ENCODE data around the gene SAP30.

The SAP30 gene

GRCh38 chr4:173374588-173374987, 3.8 kb downstream of the SAP30 start:
- peak overlapping the region; percentile 86; the same call in 1 of the 2 replicates for H3K9ac ChIP-seq (ENCODE audit: low read depth, low read length)
- H3K79me2 ChIP-seq (ENCODE audit: insufficient read depth, low read length) = peaks cover 62% of the 10 kb centered on the region
- peaks cover 31% of the 10 kb centered on the region for H3K36me3 ChIP-seq (ENCODE audit: insufficient read depth, low read length)
- peaks cover 28% of the 10 kb centered on the region for H3K4me1 ChIP-seq (ENCODE audit: insufficient read depth, low read length)
- peak overlapping the region; percentile 69 for H3K4me2 ChIP-seq (ENCODE audit: insufficient read depth, low read length)
- no peaks in the 10 kb centered on the region for H3K9me3 ChIP-seq (ENCODE audit: insufficient read depth, low read length, severe bottlenecking)
- no peak overlapping the region for H3K27ac ChIP-seq (ENCODE audit: low read length)
- peak overlapping the region in 1 of 2 experiments; percentile 27; a peak in 1 of 4 replicates for H3K4me3 ChIP-seq (ENCODE audit: low read depth in 1 of 2, low read length in 2 of 2)
- ATAC-seq (ENCODE audit: insufficient read depth, low read depth) (no peak), DNase-seq (no peak)
- peaks cover 17% of the 10 kb centered on the region; the same call in 1 of the 2 replicates for H4K20me1 ChIP-seq (ENCODE audit: insufficient read depth, low read length)
- H3K27me3 ChIP-seq (ENCODE audit: insufficient read depth, low read length, poor library complexity) = no peaks in the 10 kb centered on the region
- TF ChIP-seq CTCF (IDR thresholded peaks at IDR 0.05; ENCODE audit: borderline replicate concordance, extremely low read depth, low read length, poor library complexity, severe bottlenecking) (no peak), EZH2 (IDR thresholded peaks at IDR 0.05; ENCODE audit: borderline replicate concordance, low read depth, low read length, severe bottlenecking) (no peak)
- H2AFZ ChIP-seq (ENCODE audit: low read depth, low read length) = no peak overlapping the region

- H3K4me3 ChIP-seq (ENCODE audit: low read depth in 1 of 2, low read length in 2 of 2) = no peak overlapping the region
- no peak overlapping the region for H2AFZ ChIP-seq (ENCODE audit: low read depth, low read length)
- H3K9me3 ChIP-seq (ENCODE audit: insufficient read depth, low read length, severe bottlenecking) = no peaks in the 10 kb centered on the region
- H3K36me3 ChIP-seq (ENCODE audit: insufficient read depth, low read length) = peaks cover 27% of the 10 kb centered on the region
- peaks cover 5% of the 10 kb centered on the region; the same call in 1 of the 2 replicates for H3K4me1 ChIP-seq (ENCODE audit: insufficient read depth, low read length)
- H3K27me3 ChIP-seq (ENCODE audit: insufficient read depth, low read length, poor library complexity) = no peaks in the 10 kb centered on the region
- TF ChIP-seq CTCF (IDR thresholded peaks at IDR 0.05; ENCODE audit: borderline replicate concordance, extremely low read depth, low read length, poor library complexity, severe bottlenecking) (no peak), EZH2 (IDR thresholded peaks at IDR 0.05; ENCODE audit: borderline replicate concordance, low read depth, low read length, severe bottlenecking) (no peak)
- no peak overlapping the region for H3K27ac ChIP-seq (ENCODE audit: low read length)
- no peak overlapping the region for H3K4me2 ChIP-seq (ENCODE audit: insufficient read depth, low read length)
- DNase-seq (no peak), ATAC-seq (ENCODE audit: insufficient read depth, low read depth) (no peak)
- H3K9ac ChIP-seq (ENCODE audit: low read depth, low read length) = no peak overlapping the region
- H4K20me1 ChIP-seq (ENCODE audit: insufficient read depth, low read length) = no peaks in the 10 kb centered on the region
- peaks cover 19% of the 10 kb centered on the region for H3K79me2 ChIP-seq (ENCODE audit: insufficient read depth, low read length)
These were observed 9.2 kb downstream of the SAP30 start for GRCh38 chr4:173379929-173380328.

GRCh38 chr4:173380987-173381386, 10.2 kb downstream of the SAP30 start:
- no peaks in the 10 kb centered on the region for H3K27me3 ChIP-seq (ENCODE audit: insufficient read depth, low read length, poor library complexity)
- TF ChIP-seq CTCF (IDR thresholded peaks at IDR 0.05; ENCODE audit: borderline replicate concordance, extremely low read depth, low read length, poor library complexity, severe bottlenecking) = no peak
- no peak for TF ChIP-seq EZH2 (IDR thresholded peaks at IDR 0.05; ENCODE audit: borderline replicate concordance, low read depth, low read length, severe bottlenecking)
- H3K27ac ChIP-seq (ENCODE audit: low read length) = no peak overlapping the region
- H4K20me1 ChIP-seq (ENCODE audit: insufficient read depth, low read length) = no peaks in the 10 kb centered on the region
- H3K9ac ChIP-seq (ENCODE audit: low read depth, low read length) = no peak overlapping the region
- no peaks in the 10 kb centered on the region for H3K4me1 ChIP-seq (ENCODE audit: insufficient read depth, low read length)
- no peaks in the 10 kb centered on the region for H3K9me3 ChIP-seq (ENCODE audit: insufficient read depth, low read length, severe bottlenecking)
- DNase-seq (no peak), ATAC-seq (ENCODE audit: insufficient read depth, low read depth) (no peak)
- H3K4me3 ChIP-seq (ENCODE audit: low read depth in 1 of 2, low read length in 2 of 2) = no peak overlapping the region
- H2AFZ ChIP-seq (ENCODE audit: low read depth, low read length) = no peak overlapping the region
- H3K4me2 ChIP-seq (ENCODE audit: insufficient read depth, low read length) = no peak overlapping the region
- H3K79me2 ChIP-seq (ENCODE audit: insufficient read depth, low read length) = peaks cover 9% of the 10 kb centered on the region
- peaks cover 21% of the 10 kb centered on the region for H3K36me3 ChIP-seq (ENCODE audit: insufficient read depth, low read length)

GRCh38 chr4:173381610-173382009, 10.9 kb downstream of the SAP30 start:
- H3K4me2 ChIP-seq (ENCODE audit: insufficient read depth, low read length) = no peak overlapping the region

More at GRCh38 chr4:173381610-173382009, 10.9 kb downstream of the SAP30 start:
- no peak overlapping the region for H3K27ac ChIP-seq (ENCODE audit: low read length)
- TF ChIP-seq CTCF (IDR thresholded peaks at IDR 0.05; ENCODE audit: borderline replicate concordance, extremely low read depth, low read length, poor library complexity, severe bottlenecking) (no peak), EZH2 (IDR thresholded peaks at IDR 0.05; ENCODE audit: borderline replicate concordance, low read depth, low read length, severe bottlenecking) (no peak)
- H3K4me3 ChIP-seq (ENCODE audit: low read depth in 1 of 2, low read length in 2 of 2) = no peak overlapping the region
- H3K79me2 ChIP-seq (ENCODE audit: insufficient read depth, low read length) = peaks cover 5% of the 10 kb centered on the region
- no peak overlapping the region for H3K9ac ChIP-seq (ENCODE audit: low read depth, low read length)
- ATAC-seq (ENCODE audit: insufficient read depth, low read depth) (no peak), DNase-seq (no peak)
- H2AFZ ChIP-seq (ENCODE audit: low read depth, low read length) = no peak overlapping the region
- H3K36me3 ChIP-seq (ENCODE audit: insufficient read depth, low read length) = peaks cover 17% of the 10 kb centered on the region
- H4K20me1 ChIP-seq (ENCODE audit: insufficient read depth, low read length) = no peaks in the 10 kb centered on the region
- H3K27me3 ChIP-seq (ENCODE audit: insufficient read depth, low read length, poor library complexity) = no peaks in the 10 kb centered on the region
- H3K9me3 ChIP-seq (ENCODE audit: insufficient read depth, low read length, severe bottlenecking) = no peaks in the 10 kb centered on the region
- H3K4me1 ChIP-seq (ENCODE audit: insufficient read depth, low read length) = no peaks in the 10 kb centered on the region

Data from DND-41 (cell line).